Endothelial cell of hepatic sinusoid (primary cell): Measurements from ENCODE around the gene TIMM23.
"Not testable (repeated sequence)": the region's sequence is repeated elsewhere in the genome, so short reads cannot be mapped to it uniquely, and the experiment has no call there.

Source experiments
- in situ Hi-C: cut with HindIII; loops from 2 replicates; pipeline ENCODE4 v1.10.0; 2017; ENCODE audit warnings: low sequenced_read_pairs

Gene TIMM23

DNA sequence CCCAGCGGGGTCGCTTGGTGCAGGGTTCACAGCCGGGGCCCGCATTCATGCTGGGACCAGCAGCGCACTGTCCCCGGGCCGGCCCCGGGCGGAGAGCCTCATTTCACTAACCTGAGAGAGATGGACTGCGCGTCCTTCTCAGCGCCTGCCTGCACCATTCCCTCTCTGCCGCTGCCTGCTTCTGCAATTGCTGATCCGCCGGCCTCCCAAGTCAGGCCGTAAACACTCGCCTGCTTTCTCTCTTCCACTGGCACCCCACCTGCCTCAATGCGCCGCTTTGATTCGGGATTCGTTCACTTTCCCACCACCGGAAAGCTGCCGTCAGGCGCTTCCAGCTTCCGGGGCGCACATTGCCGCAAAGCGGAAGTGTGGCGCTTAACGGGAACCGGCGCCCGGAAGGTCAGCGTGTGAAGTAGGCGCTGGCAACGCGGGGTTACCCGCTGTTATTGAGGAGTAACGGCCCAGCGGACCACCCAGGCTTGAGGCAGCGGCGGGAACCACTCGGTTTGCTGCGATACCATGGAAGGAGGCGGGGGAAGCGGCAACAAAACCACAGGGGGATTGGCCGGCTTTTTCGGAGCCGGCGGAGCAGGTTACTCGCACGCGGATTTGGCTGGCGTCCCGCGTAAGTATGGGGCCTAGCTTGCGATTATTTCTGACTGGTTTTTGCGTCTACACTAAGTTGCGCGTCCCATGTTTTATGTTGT is at the start of gene TIMM23:
TIMM23 (plus strand) TSS at position 384 of the 707 bp plus-strand sequence; CDS start at position 520, 136 bp downstream.
- in situ Hi-C loops, result not testable (repeated sequence)

- in situ Hi-C loops, result not testable (repeated sequence)
Measured at GRCh38 chr10:45926790-45927189, 45.5 kb upstream of the TIMM23 start.

- in situ Hi-C loops, result not testable (repeated sequence)
Measured at GRCh38 chr10:45931305-45931704, 41.0 kb upstream of the TIMM23 start.

GRCh38 chr10:45934788-45935187 is 37.5 kb upstream of the TIMM23 start:
- in situ Hi-C loops, result not testable (repeated sequence)

GRCh38 chr10:45939176-45939697 is 33.1 kb upstream of the TIMM23 start:
- in situ Hi-C loops, result not testable (repeated sequence)

GRCh38 chr10:45941196-45941595 is 31.1 kb upstream of the TIMM23 start:
- in situ Hi-C loops, result not testable (repeated sequence)

DNA sequence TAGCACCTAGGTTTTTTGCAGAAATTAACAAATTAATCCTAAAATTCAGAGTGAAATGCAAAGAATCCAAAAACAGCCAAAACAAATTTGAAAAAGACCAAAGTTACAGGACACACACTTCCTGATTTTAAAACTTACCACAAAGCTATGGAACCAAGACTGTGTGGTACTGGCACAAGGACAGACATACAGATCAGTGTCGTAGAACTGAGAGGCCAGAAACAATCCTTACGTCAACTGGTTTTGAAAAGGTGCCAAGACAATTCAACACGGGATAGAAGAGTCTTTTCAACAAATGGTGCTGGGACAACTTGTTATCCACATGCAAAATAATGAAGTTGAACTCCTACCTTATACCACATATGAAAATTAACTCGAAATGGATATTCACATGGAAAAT is 26.8 kb upstream of the TIMM23 start:
- in situ Hi-C loops, result not testable (repeated sequence)

DNA sequence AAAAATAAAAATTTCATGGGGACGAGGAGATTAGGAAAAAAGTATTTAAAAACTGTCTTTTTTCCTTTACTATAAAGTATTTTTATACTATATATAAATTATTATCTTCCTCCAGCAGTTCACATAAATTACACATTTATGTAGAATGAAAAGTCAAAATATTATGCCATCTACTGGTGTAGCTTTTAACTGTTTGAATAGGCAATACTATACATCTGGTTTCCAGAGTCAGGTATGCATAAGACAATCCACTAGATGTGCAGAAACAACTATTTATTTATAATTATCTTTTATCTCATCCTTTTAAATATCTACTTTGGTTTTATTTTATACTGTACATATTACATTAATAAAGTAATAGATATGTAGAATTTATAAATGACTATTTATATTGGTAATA is 24.9 kb upstream of the TIMM23 start:
- in situ Hi-C loops, result not testable (repeated sequence)

- in situ Hi-C loops, result not testable (repeated sequence)
Measured at GRCh38 chr10:45948801-45949200, 23.5 kb upstream of the TIMM23 start.

DNA sequence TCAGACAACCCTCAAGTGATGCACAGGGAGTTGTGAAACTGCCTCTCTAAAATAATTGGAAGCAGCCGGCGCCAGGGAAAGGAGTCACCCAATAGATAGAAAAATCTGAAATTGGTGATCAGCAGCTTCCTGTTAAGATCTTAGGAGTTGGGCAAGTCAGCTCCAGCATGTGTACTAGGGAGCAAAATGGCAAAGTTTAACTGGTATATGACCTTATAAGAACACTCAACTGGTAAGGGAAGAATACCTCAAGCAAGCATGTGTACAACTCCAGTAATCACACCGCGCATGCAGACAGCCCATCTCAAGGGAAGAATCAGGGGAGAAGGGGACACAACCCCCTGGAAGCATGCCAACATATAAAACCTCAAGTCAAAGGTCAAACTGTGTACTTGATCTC is 17.9 kb upstream of the TIMM23 start:
- in situ Hi-C loops, result not testable (repeated sequence)

- in situ Hi-C loops, result not testable (repeated sequence)
Measured at GRCh38 chr10:45956634-45957033, 15.7 kb upstream of the TIMM23 start.

DNA sequence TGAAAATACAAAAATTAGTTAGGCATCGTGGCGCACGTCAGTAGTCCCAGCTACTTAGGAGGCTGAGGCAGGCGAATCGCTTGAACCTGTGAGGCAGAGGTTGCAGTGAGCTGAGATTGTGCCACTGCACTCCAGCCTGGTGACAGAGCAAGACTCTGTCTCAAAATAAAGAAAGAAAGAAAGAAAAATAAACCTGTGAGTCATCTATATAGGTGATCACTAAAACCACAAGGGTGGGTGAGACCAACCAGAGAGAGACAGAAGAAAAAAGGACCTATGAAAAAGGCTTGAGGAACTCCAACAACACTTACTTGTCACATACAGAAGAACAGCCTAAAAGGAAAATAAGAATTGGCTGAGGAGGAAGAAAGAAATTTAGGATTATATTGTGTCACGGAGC is 14.4 kb upstream of the TIMM23 start:
- in situ Hi-C loops, result not testable (repeated sequence)

DNA sequence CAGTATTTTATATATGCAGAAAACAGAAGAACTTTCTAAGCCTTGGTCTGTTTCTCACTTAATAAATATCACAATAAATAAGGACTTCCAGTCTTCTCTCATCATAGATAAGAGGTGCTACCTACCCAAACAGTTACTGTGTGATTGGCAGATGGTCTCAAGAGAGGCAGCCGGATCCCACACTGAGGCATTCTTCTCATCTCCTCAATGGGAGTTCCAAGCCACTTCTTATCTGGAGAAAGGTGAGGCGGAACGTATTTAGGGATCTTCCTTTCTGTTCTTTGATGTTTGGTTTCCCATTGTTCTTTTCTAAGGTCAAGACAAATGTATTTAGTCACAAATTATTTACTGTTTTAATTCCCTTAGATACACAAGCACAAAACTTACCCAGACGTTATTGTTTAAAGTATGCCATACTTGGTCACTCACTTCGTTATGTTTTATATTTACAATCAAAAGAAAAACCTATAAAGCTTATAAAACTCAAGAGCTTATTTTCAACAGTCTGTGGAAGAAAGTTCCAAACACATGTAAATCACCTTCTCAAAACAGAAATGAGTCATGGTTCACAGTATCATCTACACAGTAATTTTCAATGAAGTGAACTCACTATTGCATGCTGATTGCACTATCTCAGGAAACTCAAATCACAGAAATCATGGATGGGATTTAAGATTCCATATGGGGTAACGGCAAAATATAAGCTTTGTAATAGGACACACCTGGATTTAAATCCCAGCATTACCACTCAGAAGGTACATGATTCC is 9.4 kb upstream of the TIMM23 start:
- in situ Hi-C loops, result not testable (repeated sequence)

DNA sequence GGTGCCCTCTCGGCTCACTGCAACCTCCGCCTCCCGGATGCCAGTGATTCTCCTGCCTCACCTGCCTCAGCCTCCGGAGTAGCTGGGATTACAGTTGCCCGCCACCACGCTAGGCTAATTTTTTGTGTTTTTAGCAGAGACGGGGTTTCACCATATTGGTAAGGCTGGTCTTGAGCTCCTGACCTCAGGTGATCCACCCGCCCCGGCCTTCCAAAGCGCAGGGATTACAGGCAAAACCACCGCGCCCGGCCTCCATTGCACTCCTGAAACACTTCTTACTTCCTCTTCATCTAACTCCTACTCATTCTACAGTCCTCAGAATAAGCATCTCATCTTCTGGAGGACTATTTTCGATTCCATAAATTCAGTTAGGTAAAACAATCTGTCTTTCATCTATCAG is 1.3 kb upstream of the TIMM23 start:
- in situ Hi-C loops, result not testable (repeated sequence)

DNA sequence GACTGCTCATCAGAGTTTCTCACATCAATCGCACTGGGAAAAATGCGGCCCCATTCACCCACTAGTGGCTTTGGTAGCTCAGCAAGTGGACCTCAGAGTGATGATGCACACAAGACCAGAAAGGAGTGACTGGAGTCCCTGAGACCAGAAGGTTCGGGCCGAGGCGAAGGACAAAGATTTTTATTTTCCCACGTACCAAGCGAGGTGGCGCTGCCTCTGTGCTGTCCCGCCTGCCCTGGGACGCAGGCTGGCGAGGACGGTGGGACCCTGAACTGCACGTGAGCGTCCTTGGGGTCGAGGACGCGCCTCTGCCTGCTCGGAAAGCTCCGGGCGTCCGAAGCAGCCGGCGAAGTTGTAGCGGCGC is 565 bp upstream of the TIMM23 start:
- in situ Hi-C loops, result not testable (repeated sequence)

GRCh38 chr10:45972813-45973169 is 502 bp downstream of the TIMM23 start:
- in situ Hi-C loops, result not testable (repeated sequence)

- in situ Hi-C loops, result not testable (repeated sequence)
Measured at GRCh38 chr10:45974041-45974440, 1.8 kb downstream of the TIMM23 start.

DNA sequence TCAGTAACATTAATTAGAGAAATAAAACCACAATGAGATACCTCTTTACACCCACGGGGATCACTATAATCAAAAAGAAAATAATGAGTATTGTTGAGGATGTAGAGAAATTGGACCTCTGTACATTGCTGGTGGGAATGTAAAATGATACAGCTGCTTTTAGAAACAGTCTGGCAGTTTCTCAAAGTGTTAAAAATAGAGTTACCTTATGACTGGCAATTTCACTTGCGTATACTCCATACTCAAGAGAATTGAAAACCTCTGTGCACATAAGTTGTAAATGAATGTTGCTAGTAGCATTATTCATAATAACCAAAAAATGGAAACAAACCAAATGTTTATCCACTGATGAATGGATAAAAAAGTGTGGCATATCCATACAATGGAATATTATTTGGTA is 6.3 kb downstream of the TIMM23 start:
- in situ Hi-C loops, result not testable (repeated sequence)

DNA sequence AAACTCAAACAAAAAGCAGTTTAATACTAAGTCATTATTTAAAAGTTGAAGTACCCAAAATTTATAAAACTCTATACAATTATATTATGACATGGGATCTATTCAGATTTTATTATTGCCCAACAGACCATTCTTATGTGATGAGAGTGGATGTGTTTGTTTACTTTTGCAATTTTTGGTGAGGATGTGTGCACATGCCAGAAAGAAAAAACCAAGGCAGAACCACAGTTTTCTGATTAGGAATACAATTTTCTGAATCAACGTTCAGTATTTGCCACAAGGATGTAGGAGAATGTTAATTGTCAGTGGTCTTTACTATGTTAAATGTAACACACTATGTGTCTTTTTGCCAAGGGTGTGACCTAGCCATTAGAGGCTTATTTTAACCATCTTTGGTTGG is 9.1 kb downstream of the TIMM23 start:
- in situ Hi-C loops, result not testable (repeated sequence)

- in situ Hi-C loops, result not testable (repeated sequence)
Measured at GRCh38 chr10:45983538-45984186, 11.4 kb downstream of the TIMM23 start.

- in situ Hi-C loops, result not testable (repeated sequence)
Measured at GRCh38 chr10:45984473-45984872, 12.2 kb downstream of the TIMM23 start.

DNA sequence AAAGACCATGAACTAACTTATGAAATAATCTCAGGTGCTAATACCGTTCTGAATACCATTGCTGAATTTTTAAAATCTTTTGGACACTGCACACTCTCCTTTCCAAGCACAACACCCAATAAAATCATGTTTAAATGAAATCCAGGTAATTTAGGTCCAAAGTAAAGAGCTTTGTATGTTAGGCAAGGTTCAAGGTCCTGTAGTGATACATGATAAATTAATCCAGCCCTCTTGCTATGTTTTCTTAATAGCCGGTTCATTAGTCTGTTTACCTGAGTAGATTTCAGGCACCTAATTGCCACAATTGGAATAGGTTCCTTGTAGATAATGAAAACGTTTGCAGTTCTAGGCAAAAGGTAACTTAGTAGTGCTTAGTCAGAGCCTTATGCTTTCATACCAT is 13.3 kb downstream of the TIMM23 start:
- in situ Hi-C loops, result not testable (repeated sequence)
